HG02884 (cell line): Measurements from ENCODE around the gene CAPZB.

ENCODE experiments used
- ATAC-seq: cut with Tn5 transposase; IDR thresholded peaks from one replicate; pipeline ENCODE4 v1.9.1; 2021; ENCODE audit warnings: mild to moderate bottlenecking, moderate library complexity; ENCODE audit not compliant: unreplicated experiment

The CAPZB gene

DNA sequence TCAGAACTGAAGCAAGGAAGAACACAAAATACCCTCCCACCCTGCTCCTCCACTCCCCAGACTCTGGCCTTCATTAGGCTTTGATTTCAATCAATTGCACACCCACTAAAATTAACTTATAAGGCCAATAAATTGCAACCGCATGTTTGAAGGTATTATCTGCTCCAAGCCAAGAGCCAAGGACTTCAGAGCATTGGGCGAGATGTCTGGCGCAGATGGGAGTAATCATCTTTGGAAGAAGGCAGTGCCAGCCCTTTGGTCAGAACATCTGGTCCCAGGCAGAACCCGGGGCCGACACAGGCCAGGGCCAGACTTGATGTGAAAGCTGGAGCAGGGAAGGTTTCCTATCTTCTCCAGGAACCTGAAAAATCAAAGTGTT lies 113.2 kb downstream of the CAPZB start:
- ATAC-seq: no peak

DNA sequence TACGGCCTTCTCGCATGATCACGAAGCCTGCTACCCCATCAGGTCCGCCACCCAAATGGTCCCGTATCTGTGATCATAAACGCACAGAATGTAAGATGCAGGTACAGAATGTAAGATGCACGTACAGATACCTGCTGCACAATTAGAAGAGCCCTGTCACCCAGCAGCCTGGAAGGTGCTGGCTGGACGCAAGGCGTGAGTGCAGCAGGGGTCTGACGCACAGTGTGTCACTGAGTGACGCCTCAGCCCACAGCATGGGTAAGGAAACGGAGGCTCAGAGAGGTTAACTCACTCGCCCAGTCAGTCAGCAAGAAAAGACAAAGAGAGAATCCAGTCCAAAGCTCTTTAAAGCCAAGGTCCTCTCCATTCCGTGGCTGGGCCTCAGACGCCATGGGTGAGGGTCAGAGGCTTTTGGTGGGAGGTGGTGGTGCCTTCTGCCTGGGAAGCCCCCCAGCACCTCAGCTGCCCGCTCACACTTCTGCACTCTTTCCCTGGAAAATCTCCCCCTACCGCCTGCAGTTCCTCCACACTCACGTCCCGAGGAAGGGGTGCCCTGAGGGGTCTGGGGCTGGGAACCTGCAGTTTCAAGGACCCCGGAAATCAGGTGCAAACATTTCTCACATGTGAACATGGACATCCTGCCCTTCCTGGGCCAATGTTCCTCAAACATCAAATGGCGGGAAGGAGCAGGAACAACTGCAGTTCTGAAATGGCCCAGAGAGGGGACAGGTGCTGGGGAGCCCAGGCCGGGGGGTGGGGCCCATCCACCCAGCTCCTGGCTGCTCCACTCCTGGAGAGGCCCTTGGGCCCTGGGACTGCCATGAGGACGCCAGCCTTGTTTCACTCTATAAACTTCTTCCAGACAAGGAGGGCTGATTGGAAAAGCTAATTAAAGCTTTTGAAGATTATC lies 113.9 kb downstream of the CAPZB start:
- no peak for ATAC-seq

DNA sequence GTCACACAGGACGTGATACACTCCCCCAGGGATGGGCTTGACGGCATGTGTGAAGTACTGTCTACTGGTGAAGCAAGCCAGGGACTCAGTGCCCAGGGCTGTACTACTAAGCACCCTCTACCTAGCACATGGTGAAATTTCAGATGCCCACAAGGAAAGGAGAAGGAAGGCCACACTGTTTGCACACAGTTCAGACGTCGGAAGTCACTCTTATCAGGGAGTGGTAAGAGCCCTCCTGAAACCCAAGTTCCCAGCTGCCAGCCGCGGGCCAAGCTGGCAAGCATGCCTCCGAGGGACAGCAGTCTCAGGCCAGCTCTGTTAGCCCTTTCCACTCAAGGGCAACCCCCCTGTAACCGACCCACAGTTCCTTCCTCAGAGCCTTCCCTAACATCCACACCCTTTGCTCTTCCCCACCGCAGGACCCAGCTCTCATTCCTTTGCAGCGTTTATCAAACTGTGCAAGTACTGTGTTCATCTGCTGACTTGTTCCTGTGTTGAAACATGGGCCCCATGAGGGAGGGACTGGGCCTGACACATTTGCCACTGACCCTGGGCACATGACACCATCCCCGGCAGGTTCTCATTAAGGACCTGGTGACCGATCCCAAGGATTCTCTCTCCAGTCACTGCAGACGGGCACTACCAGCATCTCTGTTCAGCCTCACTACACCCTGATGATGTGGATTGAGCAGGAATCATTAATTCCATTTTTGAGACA lies 114.7 kb downstream of the CAPZB start:
- ATAC-seq: no peak

DNA sequence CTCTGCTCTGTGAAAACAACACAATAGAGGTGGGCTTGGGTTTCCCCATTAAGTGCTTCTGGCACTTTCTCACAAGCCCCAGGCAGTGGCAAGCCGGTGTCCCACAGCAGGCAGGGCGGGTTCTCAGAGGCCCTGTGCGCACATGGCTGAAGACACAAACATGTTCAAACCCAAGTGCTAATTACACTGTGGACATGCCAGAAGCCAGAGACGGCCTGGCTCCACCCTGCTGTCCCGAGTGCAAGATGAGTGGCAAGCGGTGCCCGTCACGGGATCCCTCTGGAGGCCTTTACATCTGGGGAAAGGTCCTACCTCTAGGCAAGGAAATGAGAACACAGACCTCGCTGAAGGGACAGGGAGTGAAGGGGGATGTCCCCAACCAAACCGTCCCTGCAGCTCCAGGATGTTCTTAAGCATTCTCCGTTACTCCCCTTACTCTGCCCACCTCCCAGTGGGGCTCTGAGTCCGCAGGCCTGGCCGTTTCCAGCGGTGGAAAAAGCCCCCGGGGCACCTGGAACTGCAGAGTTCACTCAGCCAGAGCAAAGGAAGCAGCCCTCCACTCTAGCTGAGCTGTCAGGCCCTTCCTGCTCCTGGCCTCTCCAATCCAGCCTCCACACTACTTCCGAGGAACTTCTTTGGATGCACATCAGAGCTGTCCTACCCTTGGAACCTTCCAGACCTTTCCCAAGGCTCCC lies 115.8 kb downstream of the CAPZB start:
- ATAC-seq: no peak

DNA sequence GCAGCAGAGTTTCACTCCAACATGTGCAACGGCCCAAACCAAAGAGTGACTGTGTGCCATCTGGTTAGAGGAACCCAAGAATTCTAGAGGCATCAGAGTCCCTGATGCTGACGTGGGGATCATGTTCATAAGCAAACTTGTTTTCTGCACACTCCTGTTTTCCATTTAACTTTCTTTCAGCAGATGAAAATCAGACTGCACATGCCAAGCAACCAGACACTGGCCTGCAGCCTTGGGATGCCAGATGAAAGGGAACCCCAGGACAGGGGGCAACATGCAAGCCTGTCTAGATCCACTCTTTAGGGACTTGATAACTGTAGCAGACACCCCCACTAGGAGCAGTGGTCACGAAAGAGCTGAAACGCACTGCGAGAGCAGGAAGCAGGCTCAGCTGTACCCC lies 116.4 kb downstream of the CAPZB start:
- ATAC-seq: no peak

DNA sequence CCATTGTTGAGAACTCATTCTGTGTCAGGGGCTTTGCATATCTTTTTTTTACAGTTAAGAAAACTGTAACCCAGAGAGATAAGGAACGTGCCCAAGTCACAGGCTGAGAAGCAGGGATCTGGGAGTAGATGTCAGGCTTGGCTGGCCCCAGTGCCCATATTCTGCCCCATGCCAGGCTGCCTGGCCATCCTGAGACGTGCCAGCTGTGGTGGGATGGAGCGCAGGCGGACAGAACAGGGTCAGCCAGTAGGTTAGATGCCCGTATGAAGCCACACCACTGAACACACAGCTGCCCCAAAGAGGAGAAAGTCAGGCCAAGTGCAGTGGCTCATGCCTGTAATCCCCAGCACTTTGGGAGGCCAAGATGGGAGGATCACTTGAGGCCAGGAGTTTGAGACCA lies 117.3 kb downstream of the CAPZB start:
- no peak for ATAC-seq

DNA sequence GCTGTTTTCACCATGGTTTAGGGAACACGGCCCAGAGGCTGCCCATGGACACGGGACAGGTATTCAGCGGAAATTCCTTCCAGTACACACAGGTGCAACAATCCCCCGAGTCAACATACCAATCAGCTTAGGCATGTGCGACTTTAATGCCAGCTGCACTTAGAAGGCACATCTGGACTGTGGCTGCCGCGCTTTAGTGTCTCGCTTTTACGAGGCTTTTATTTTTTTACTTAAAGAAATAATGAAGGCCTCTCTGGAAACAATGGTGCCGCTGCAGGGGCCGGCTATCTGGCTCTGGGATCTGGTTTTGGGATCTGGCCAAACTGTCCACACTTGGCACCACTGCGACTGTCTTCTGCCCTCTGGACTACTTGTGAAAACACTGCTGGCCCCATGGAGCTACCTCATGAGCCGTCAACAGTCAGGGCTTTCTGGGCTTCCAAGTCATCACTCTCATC lies 117.7 kb downstream of the CAPZB start:
- no peak for ATAC-seq

DNA sequence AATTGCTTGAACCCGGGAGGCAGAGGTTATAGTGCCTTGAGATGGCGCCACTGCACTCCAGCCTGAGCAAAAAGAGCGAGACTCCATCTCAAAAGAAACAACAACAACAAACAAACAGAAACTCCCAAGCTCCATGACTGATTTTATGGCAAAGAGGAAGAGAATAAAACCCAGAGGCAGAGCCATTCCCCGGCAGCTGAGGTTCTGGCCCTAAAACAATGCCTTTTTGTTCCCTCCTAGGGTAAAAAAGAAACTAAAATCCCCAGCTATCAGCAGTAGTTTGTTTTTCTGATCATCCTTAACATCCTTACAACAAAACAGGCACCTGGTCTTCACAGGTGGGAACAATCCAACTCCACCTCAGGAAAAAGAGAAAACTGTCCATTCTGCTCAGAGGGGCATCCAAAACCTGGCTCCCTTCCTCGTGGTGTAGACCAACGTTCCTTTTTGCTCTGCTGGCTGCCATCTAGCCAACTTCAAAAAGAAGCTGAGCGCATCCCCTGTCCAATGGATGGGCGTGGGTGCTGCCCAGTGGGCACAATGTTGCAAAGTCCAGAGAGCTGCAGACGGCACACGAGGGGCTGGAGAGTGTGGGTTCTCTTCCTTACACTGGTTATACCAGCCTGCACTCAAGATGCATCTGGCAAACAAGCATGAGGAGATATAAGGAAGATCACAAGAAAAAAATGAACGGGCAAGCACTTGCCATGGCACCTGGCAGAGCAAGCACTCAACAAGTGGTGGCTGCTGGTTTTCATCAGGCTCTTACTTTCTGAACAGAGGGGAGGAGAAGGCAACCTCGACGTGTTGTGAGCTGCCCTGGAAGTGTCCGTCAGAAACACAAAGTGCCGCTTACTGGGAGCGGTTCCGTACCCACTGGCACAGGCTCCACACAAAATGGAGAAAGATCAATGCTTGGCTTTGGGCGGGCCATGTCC lies 118.5 kb downstream of the CAPZB start:
- no peak for ATAC-seq

DNA sequence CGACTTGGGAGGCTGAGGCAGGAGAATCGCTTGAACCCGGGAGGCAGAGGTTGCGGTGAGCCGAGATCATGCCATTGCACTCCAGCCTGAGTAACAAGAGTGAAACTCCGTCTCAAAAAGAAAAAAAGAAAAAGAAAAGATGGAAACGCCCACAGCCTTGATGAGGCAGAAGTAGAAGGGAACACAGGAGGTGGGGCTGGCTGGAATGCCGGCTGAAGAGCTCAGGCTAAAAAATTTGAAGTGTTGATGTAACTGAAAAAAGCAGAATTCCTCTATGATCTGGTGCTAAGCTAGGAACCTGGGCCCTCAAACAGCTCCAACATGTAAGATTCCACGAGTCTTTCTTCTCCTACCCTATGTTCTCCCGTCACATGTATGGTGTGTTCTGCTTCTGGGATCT lies 119.6 kb downstream of the CAPZB start:
- no peak for ATAC-seq

DNA sequence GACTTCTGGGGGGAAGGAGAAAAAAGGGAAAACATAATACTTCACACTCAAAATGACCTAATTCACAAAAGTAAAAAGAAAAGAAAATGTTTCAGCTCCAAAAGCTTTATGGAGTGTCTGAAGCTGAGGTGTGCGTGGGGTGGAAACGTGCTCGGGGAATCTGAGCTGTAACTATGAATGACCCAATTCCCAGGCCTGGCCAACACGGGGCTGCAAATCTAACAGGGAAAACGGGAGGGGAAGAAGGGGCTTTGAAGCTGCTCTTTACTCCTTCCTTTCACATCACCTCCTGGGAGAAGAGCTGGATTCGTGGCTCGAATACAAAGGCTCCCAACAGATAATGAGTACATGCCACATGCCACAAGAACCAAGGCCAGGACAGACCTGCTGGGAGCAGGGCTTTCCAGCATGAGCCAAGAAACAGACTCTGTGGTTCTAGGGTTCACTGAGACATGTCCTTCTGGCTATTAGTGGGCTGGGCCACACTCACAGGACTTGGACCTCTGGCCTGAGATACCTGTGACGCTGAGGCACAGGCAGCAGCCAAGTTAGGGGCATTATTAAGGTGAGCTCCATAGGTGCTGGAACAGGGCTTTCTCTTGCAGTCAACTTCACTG lies 121.7 kb downstream of the CAPZB start:
- no peak for ATAC-seq

DNA sequence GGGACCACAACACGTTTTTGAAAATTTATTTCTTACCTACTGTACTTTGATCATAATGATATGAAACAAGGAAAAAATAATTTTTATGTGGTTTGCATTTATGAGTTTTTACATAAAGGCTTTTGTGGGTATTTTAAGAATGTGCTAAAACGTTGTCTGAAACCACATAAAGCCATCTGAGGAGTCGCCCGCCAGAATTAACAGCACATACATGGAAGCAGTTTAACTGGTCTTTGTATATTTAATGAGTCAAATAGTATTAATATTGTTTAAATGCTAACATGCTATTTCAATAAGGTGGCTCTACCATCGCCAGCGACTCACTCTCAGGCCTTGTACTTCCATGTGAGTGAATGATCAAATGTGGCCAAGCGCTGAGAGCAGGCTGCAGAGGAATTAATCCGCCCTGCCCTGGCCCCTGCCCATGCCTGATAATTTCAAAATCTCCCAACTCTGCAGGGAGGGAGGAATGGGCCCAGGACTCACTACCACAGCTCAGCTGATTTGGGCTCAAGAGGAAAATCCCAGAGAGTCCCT lies 123.7 kb downstream of the CAPZB start:
- ATAC-seq: no peak

DNA sequence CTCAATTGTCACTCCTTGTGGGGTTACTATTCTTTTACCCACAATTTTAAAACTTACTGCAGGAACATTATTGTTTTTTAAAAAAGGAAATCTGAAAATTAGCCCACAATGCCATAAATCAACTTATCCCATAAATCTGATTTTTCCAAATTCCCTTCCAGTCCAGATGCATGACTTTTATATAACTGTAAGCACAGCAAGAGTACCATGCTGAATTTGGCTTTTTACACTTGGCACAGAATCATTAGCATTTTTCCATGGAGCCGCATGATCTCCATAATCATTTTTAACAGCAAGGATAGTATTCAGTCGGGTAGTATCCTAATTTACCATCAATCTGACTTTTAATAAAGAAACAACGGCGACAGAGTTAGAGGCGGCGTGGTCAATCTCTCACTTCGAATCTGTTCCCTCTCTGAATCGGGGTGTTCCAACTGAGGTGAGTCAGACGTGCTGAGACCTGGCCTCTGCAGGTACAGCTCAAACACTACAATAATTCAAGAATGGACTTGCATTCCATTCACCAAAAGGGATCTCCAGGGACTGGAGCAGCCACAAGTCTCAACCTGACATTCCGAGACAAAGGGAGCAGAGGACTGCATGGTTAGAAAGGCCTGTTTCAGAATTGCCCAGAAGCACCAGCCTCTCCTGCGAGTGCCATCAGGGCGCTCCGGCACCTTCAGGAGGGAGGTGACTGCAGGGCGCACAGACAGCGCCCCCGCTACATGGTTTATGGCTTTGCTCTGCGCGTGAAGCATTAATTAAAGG lies 124.3 kb downstream of the CAPZB start:
- no peak for ATAC-seq

DNA sequence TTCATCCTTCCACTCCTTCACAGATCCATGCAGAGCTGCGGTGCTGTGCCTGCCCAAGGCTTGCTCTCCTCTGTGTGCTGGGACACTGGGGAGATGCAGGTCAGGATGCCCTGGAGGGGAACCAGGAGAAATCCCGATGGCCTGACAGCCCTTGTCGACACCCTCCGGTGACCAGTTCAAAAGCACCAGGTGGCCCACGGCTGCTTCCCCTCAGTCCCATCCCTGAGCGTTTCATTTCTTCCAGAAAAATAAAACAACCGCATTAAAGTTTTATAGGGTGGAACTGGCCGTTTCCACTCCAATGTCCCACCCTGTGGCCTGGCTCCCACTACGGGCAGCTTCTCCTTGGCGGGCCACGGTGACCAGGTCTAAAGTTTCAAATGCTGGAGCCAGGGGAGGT lies 124.9 kb downstream of the CAPZB start:
- ATAC-seq: no peak

DNA sequence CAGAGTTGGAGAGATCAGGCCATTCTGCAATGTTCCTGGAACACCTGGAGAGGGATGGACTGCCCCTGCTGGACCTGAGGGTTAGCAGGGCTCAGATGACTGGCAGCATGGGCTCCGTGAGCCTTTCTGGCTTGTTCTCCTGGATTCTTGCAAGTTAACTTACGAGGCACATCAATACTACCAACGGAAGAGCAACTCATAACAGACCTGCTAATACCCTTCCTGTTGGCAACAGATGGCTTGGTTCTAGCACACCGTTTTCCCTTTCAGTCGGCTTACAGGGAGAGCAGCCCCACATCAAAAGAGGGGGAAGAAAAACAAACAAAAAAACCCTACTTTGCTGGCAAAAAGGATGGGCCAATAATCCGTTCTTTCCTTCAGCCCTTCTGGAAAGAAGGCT lies 125.3 kb downstream of the CAPZB start:
- ATAC-seq: no peak

DNA sequence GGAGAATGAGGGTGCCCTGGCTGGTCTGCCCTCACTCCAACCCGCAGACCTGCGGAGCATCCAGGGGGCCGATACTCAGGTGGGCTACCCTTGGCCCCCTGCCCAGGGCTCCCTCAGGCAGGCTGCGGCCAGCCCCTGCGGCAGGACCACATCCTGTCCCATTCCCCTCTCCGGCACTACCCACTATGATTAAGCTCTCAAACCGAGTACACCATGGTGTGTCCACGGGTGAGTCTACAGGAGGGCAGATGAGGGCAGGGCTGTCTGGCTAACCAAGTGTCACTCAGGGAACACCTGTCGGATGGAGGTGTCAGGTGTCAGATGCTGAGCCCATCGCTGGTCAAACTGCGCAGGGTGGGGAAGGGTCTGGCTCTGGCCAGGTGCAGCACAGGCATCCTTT lies 126.0 kb downstream of the CAPZB start:
- no peak for ATAC-seq

DNA sequence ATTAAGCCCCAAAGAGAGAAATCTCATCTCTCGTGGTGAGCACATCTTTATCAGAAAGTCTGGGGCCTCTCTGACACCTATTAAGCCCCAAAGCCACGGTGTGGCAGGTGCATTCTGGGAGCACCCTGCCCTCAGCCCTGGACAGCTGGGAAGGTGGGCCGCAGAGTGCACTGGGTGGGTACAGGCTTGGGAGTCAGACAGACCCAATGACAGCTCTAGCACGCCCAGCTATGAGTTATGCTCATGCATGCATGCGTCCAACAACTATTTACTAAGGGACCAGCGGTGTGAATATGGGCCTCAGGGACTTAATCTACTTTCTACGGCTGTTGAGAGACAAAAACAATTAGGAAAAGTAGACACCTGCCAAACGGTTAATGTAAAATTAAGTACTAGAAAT lies 126.6 kb downstream of the CAPZB start:
- no peak for ATAC-seq

DNA sequence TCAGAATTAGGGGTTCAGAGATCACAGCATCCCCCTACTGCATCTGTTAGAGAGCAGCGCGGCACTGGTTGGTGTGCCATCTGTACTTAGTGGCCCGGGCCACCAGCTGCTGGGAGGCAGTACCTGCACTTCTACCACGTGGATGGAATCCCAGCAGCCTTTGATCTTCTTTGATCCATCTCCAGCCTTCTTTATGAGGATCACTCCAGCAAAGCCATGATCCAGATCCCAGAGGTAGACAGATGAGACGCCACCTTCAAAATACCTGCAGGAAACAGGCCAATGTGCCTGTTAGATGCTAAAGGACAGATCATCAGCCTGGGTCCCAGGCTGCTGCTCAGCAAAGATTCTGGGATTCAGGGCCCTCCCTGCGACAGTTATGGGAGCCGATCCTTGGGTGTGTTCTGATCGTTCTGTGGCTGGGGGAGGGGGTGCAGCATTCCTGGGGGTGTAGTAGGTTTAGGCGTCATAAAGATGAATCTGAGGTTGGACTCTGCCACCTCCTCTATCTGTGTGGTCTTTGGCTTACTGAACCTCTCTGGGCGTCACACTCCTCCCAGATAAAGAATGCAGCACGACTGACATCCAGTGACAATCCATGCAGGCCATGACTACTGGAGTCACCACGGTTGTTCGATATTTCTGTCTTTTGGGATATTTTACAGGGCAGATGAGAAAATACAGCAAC lies 127.9 kb downstream of the CAPZB start:
- ATAC-seq: no peak

DNA sequence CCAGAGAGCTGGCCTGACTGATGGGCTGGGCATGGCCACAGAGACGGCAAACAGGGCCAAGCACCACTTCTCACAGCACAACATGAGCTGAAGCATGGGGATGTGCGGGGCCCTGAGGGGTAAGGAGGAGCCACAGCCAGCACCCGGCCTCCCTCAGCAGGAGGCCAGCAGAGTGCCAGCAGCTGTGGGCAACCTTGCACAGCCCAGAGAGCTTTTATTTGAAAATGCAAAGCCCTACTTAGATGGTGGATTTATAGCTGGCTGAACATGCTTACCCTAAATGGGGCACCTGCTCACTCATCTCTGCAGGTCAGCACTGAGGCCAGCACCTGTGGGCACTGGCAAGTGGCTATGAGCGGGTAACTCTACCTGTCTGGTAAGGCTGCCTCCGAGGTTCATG lies 129.1 kb downstream of the CAPZB start:
- no peak for ATAC-seq
